ENCODE measurements around the gene PHLDB3.
"Not testable (repeated sequence)": the region's sequence is repeated elsewhere in the genome, so short reads cannot be mapped to it uniquely, and the experiment has no call there.

The PHLDB3 gene

DNA sequence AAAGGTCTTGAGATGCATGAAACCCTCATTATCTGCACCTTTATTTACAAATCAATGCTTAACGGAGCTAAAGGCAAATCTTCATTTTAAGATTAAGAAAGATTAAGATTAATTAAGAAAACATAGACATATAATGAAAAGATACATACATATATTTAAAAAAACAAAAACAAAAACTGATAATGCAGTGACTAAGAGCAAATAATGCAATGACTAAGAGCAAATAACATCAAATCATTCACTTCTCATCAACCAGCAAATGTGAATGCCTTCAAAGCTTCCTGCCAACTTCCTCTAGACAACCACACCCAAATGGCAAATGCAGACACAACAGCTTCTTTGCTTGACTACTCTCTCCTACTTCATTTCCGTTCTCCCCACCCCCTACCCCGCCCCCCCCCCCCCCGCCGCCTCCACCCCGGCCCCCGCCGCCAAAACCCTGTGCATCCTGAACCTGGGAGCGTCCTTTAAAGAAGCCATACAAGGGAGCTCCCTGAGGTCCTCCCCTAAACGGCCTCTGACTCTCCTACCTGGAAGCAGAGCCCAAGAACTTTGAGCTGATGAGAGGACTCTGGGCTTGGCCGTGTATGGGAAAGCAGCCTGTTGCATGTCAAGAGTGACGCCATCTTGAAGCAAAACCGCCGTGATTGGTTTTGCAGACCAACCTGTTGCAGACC lies 65.4 kb downstream of the PHLDB3 start:
- Mint-ChIP-seq H3K4me3 (no peak overlapping the region), H3K36me3 (ENCODE audit: low read depth) (no peaks in the 10 kb centered on the region), H3K4me1 (ENCODE audit: low read depth) (peaks cover 33% of the 10 kb centered on the region), H3K27me3 (no peaks in the 10 kb centered on the region), H3K27ac (no peak overlapping the region), H3K9me3 (no peaks in the 10 kb centered on the region)

DNA sequence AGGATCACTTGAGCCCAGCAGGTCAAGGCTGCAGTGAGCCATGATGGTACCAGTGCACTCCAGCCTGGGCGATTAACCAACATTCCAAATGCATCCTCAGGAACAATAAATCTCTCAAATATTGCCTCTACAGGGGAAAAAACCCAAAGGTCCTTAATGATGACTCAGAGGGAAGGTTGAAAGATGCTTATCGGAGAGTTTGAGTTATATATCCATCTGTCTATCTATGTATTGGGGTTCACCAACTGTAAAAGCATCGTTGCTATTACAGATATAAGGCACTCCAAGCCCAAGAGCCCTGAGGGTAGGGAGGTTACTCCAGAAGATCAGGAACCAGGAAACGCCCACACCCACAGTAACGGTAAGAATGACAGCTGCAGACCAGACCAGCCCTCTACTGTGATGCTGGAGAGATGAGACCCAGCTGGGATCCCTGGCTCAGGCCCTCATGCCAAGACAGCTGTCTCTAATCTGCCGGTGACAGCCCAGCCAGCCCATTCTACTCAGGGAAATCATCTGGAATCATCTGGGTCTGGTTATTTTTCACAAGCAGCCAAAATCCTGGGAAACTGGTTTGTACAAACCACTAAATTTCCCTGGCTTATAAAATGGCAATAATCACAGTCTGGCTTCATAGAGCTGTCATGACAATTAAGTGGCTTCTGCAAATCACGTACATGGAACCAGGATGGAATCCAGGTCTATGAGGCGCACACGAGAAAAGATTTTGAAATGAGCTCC lies 66.1 kb downstream of the PHLDB3 start:
- Mint-ChIP-seq H3K9me3 (no peaks in the 10 kb centered on the region), H3K36me3 (ENCODE audit: low read depth) (no peaks in the 10 kb centered on the region), H3K27ac (no peak overlapping the region), H3K4me1 (ENCODE audit: low read depth) (peaks cover 31% of the 10 kb centered on the region), H3K27me3 (no peaks in the 10 kb centered on the region), H3K4me3 (no peak overlapping the region)

DNA sequence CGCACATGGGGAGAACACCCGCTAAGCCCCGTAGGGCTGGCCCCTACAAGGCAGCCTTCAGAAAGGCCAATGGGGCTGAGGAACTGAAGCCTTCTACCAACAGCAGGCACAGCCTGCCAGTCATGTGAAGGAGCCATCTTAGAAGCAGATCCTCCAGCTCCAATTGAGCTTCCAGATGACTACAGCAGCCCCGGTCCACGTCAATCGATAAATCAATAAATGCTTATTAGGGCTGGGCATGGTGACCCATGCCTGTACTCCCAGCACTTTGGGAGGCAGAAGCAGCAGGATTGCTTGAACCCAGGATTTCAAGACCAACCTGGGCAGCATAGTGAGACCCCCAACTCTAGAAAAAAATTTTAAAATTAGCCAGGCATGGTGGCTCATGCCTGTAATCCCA lies 66.8 kb downstream of the PHLDB3 start:
- Mint-ChIP-seq H3K4me1 (ENCODE audit: low read depth) (peaks cover 32% of the 10 kb centered on the region), H3K9me3 (no peaks in the 10 kb centered on the region), H3K36me3 (ENCODE audit: low read depth) (no peaks in the 10 kb centered on the region), H3K27ac (peak overlapping the region; percentile 41), H3K4me3 (no peak overlapping the region), H3K27me3 (no peaks in the 10 kb centered on the region)

DNA sequence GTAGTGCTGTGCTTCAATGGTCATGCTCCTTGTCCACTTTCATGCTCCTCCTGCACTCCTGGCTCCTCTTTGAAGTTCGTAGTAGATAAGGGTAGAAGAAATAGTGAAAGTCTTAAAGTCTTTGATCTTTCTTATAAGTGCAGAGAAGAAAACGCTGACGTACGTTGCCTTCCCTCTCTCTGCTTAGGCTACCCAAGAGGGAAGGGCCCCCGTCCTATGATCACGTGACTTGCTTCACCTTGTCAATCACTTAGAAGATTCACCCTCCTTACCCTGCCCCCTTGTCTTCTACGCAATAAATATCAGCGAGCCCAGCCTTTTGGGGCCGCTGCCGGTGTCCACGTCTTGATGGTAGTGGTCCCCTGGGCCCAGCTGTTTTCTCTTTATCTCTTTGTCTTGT lies 67.3 kb downstream of the PHLDB3 start:
- peaks cover 32% of the 10 kb centered on the region for H3K4me1 Mint-ChIP-seq (ENCODE audit: low read depth)
- H3K4me3 Mint-ChIP-seq; H3K27ac Mint-ChIP-seq; H3K9me3 Mint-ChIP-seq; H3K27me3 Mint-ChIP-seq; H3K36me3 Mint-ChIP-seq (ENCODE audit: low read depth): not testable (repeated sequence)

DNA sequence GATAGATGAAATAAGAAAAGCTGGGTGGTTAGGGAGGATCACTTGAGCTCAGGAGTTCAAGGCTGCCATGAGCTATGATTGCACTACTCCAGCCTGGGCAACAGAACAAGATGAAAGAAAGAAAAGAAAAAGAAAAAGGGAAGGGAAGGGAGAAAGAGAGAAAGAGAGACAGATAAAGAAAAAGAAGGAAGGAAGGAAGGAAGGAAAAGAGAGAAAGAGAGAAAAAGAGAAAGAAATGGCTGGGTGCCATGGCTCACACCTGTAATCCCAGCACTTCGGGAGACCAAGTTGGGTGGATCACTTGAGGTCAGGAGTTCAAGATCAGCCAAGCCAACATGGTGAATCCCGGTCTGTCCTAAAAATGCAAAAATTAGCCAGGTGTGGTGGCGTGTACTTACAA lies 68.8 kb downstream of the PHLDB3 start:
- Mint-ChIP-seq H3K4me3 (no peak overlapping the region), H3K9me3 (no peaks in the 10 kb centered on the region), H3K27me3 (no peaks in the 10 kb centered on the region), H3K4me1 (ENCODE audit: low read depth) (peaks cover 32% of the 10 kb centered on the region), H3K27ac (no peak overlapping the region), H3K36me3 (ENCODE audit: low read depth) (no peaks in the 10 kb centered on the region)

DNA sequence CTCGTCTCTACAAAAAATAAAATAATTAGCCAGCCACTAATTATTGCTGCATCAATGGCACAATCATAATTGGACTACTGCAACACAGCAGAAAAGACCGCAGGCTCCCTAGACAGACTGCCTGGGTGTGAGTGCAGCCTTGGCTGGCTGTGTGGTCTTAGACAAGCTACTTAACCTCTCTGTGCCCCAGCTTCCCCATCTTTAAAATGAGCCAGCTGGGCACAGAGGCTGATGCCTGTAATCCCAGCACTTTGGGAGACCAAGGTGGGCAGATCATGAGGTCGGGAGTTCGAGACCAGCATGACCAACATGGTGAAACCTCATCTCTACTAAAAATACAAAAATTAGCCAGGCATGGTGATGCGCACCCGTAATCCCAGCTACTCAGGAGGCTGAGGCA lies 70.9 kb downstream of the PHLDB3 start:
- no peak overlapping the region for H3K4me3 Mint-ChIP-seq
- peaks cover 23% of the 10 kb centered on the region for H3K4me1 Mint-ChIP-seq (ENCODE audit: low read depth)
- no peaks in the 10 kb centered on the region for H3K9me3 Mint-ChIP-seq
- no peaks in the 10 kb centered on the region for H3K27me3 Mint-ChIP-seq
- no peak overlapping the region for H3K27ac Mint-ChIP-seq
- H3K36me3 Mint-ChIP-seq (ENCODE audit: low read depth): no peaks in the 10 kb centered on the region

DNA sequence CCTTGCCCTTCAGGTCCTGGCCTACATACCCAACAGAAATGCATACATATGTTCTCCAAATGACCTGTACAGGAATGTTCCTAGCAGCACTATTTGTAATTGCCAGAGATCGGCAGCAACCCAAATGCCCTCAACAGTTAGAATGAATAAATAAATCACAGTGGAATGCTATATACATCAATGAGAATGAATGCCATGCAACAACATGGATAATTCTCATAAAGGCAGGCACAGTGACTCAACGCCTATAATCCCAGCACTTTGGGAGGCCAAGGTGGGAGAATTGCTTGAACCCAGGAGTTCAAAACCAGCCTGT lies 71.2 kb downstream of the PHLDB3 start:
- Mint-ChIP-seq H3K9me3 (no peaks in the 10 kb centered on the region), H3K27me3 (no peaks in the 10 kb centered on the region), H3K4me1 (ENCODE audit: low read depth) (peaks cover 19% of the 10 kb centered on the region), H3K36me3 (ENCODE audit: low read depth) (no peaks in the 10 kb centered on the region), H3K4me3 (no peak overlapping the region), H3K27ac (no peak overlapping the region)

DNA sequence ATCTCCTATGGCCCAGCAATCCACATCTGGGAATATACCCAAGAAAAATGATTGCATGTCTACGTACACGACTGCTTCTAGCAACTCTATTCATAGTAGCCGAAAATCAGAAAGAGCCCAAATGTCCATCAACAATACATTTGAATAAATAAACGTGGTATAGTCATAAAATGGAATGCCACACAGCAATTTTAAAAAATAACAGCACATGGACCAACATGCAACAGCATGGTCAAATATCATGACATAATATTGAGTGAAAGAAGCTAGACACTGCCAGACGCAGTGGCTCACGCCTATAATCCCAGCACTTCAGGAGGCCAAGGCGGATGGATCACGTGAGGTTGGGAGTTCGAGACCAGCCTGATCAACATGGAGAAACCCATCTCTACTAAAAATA lies 73.6 kb downstream of the PHLDB3 start:
- Mint-ChIP-seq H3K27me3 (no peaks in the 10 kb centered on the region), H3K4me1 (ENCODE audit: low read depth) (peaks cover 6% of the 10 kb centered on the region), H3K4me3 (no peak overlapping the region), H3K36me3 (ENCODE audit: low read depth) (no peaks in the 10 kb centered on the region), H3K9me3 (no peaks in the 10 kb centered on the region), H3K27ac (no peak overlapping the region)

DNA sequence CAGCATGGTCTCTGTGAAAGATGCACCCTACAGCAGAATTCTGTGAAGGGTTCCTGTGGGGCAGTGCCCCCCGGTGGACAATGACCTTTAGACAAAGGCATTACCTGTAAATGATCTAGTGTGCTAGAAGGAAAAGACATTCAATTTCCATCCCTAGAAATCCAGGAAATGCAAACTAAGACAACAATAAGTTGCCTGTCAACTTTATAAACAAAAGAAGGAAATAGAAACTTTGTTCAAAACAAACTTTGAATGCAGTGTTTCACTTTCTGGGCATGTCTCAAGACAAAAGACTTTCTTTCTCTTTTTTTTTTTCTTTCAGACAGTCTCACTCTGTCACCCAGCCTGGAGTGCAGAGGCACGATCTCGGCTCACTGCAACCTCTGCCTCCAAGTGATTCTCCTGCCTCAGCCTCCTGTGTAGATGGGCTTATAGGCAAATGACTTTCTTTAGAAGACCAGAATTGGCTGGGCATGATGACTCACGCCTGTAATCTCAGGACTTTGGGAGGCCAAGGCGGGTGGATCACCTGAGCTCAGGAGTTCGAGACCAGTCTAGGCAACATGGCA lies 74.3 kb downstream of the PHLDB3 start:
- Mint-ChIP-seq H3K27ac (no peak overlapping the region), H3K36me3 (ENCODE audit: low read depth) (no peaks in the 10 kb centered on the region), H3K27me3 (no peaks in the 10 kb centered on the region), H3K4me3 (no peak overlapping the region), H3K4me1 (ENCODE audit: low read depth) (peaks cover 10% of the 10 kb centered on the region), H3K9me3 (no peaks in the 10 kb centered on the region)

DNA sequence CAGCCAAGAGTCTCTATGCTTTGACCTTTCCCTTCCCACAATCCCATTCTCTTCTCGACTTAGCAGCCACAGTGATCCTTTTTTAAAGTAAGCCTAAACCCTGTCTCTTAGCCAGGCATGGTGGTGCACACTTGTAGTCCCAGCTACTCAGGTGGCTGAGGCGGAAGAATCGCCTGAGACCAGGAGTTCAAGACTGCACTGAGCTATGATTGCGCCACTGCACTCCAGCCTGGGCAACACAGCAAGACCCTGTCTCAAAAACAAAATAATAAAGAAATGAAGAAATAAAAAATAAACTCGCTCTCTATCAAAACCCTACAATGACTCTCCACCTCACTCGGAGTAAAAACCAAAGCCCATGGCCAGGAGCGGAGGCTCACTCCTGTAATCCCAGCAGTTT lies 75.2 kb downstream of the PHLDB3 start:
- H3K9me3 Mint-ChIP-seq: no peaks in the 10 kb centered on the region
- peaks cover 10% of the 10 kb centered on the region for H3K4me1 Mint-ChIP-seq (ENCODE audit: low read depth)
- H3K27me3 Mint-ChIP-seq: no peaks in the 10 kb centered on the region
- H3K27ac Mint-ChIP-seq: no peak overlapping the region
- no peak overlapping the region for H3K4me3 Mint-ChIP-seq
- H3K36me3 Mint-ChIP-seq (ENCODE audit: low read depth): no peaks in the 10 kb centered on the region

DNA sequence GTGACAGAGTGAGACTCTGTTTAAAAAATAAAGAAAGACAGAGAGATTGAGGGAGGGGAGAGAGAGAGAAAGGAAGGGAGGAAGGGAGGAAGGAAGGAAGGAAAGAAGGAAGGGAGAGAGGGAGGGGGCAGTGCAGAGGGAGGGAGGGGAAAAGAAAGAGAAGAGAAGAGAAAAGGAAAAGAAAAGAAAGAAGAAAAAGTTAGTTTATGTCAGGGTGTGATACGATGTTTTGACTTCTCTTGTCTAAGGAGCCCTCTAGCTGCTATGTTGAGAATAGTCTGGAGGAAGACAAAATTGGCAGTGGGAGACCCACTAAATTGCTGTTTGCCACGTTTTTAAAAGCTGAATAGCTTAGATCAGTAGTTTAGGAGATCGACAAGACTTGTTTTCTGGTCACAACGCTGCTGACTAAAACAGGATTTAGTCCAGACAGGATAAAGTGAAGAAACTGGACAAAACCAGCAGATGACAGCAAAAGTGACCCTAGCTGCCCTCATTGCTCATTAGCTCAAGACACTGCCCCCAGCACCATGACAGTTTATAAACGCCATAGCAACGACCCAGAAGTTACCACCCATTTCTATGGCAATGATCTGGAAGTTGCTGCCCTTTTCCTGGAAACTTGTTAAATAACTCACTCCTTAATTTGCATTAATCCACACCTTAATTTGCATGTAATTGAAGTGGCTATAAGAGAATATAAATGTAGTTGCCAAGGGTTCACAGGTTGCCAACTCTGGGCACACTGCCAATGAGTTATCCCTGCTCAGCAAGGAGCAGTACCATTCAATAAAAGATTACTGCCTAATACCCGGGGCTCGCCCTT lies 78.8 kb downstream of the PHLDB3 start:
- Mint-ChIP-seq H3K4me1 (ENCODE audit: low read depth) (peaks cover 5% of the 10 kb centered on the region), H3K27ac (no peak overlapping the region), H3K27me3 (no peaks in the 10 kb centered on the region), H3K4me3 (no peak overlapping the region), H3K36me3 (ENCODE audit: low read depth) (no peaks in the 10 kb centered on the region), H3K9me3 (no peaks in the 10 kb centered on the region)

Data from stimulated activated naive CD8-positive, alpha-beta T cell treated with anti-CD3 and anti-CD28 coated beads, Interleukin-15, Interleukin-2, amounts not matched to agents 100 ng/mL and 50 ng/mL, for 24 hours (primary cell).